K562 (cell line): ENCODE data around the gene PDIA2. TPM values are rescaled to one million over a fixed set of nuclear protein-coding genes. Genes with fewer than 3 reads are reported as not detected.

ENCODE experiments used
- ATAC-seq: fragments of 200-7000 bp; cut with Tn5 transposase; 3 replicates; pipeline ENCODE4 v1.9.1; 2020; ENCODE audit warnings: moderate library complexity
- BruUV-seq: library from RNA; stranded (reverse); fragments of 400-500 nt; replicated peaks from 2 replicates; lab custom pipeline; 2021; lab: Mats Ljungman, UMichigan
- CTCF ChIA-PET: fragments of 300-600 bp; formaldehyde crosslinking; extraction: SDS; loops from one replicate; lab custom pipeline; 2021; ENCODE audit warnings: low intra/inter-chr PET ratio; lab: Yijun Ruan, JAX
- POLR2A ChIA-PET: fragments of 300-600, 350-650 bp; sonication (Branson Sonifier 250); formaldehyde crosslinking; extraction: SDS; loops from one replicate; lab custom pipeline; 2021; ENCODE audit warnings: antibody characterized with exemption, inconsistent platforms; lab: Yijun Ruan, JAX
- DNase-seq, 4 experiments: peaks; one replicate each; pipeline versions ENCODE4 v3.0.0 to v3.0.0-alpha.2; 2011 to 2018; ENCODE audit warnings: low spot score in 3 of 4, mixed read lengths in 3 of 4; ENCODE audit errors: extremely low read depth in 1 of 4
- FAIRE-seq: peaks from 2 replicates; lab custom pipeline; 2011; peaks lifted over from hg19 to GRCh38; lab: Jason Lieb, UNC
- H2AFZ ChIP-seq: 2 replicates; pipeline ENCODE4 v1.6.0; 2011; ENCODE audit warnings: low read depth, low read length, control low read depth, inconsistent platforms
- H3K27ac ChIP-seq: fragments of 200-600 bp; 3 replicates; pipeline ENCODE4 v1.8.0; 2011; ENCODE audit warnings: low read depth, mild to moderate bottlenecking, control low read depth, inconsistent platforms, low read length, moderate library complexity, mixed read lengths; ENCODE audit errors: extremely low read depth
- H3K27me3 ChIP-seq, 2 experiments: fragments of 300-600 bp in 1 of 2; 2 replicates in 1 of 2; 3 replicates in 1 of 2; pipeline versions ENCODE4 v1.6.0 to v1.8.0; 2011; ENCODE audit warnings: inconsistent platforms in 2 of 2, low read length in 2 of 2, mild to moderate bottlenecking in 1 of 2, mixed read lengths in 1 of 2, moderate library complexity in 1 of 2; ENCODE audit not compliant: control insufficient read depth in 2 of 2, insufficient read depth in 2 of 2
- H3K36me3 ChIP-seq: fragments of 300-600 bp; 3 replicates; pipeline ENCODE4 v1.8.0; 2011; ENCODE audit warnings: mild to moderate bottlenecking, low read length, inconsistent platforms; ENCODE audit not compliant: control insufficient read depth, insufficient read depth
- H3K4me1 ChIP-seq, 2 experiments: fragments of 200-600 bp in 1 of 2; replicated peaks in 1 of 2; 2 replicates in 1 of 2; 3 replicates in 1 of 2; pipeline versions ENCODE4 v1.5.1 to v1.8.0; 2011; ENCODE audit warnings: inconsistent platforms in 2 of 2, low read length in 2 of 2, mild to moderate bottlenecking in 1 of 2, mixed read lengths in 1 of 2, moderate library complexity in 1 of 2; ENCODE audit not compliant: control insufficient read depth in 2 of 2, insufficient read depth in 2 of 2
- H3K4me2 ChIP-seq: 2 replicates; pipeline ENCODE4 v1.6.1; 2011; ENCODE audit warnings: low read length, control low read depth, inconsistent platforms, mixed read lengths; ENCODE audit not compliant: insufficient read depth
- H3K4me3 ChIP-seq: fragments of 200-600 bp; sonication (generic), shearing (Covaris generic); 2 replicates; pipeline ENCODE4 v1.5.1; 2016; ENCODE audit warnings: control low read depth, inconsistent platforms
- H3K79me2 ChIP-seq: fragments of 200-600 bp; 3 replicates; pipeline ENCODE4 v1.8.0; 2011; ENCODE audit warnings: low read length, inconsistent platforms; ENCODE audit not compliant: control insufficient read depth, insufficient read depth
- H3K9ac ChIP-seq, 2 experiments: 2 replicates each; pipeline versions ENCODE4 v1.6.0 to v1.6.1; 2011; ENCODE audit warnings: low read depth in 2 of 2, low read length in 2 of 2, control low read depth in 1 of 2, inconsistent platforms in 1 of 2, mild to moderate bottlenecking in 1 of 2, mixed read lengths in 1 of 2; ENCODE audit not compliant: insufficient read depth in 1 of 2
- H3K9me1 ChIP-seq: one replicate; pipeline ENCODE4 v1.6.0; 2011; ENCODE audit warnings: inconsistent platforms, mild to moderate bottlenecking, low read length, moderate library complexity; ENCODE audit not compliant: control insufficient read depth, insufficient read depth
- H3K9me3 ChIP-seq: replicated peaks from 2 replicates; pipeline ENCODE4 v1.5.1; 2011; ENCODE audit warnings: low read depth, low read length, inconsistent platforms; ENCODE audit not compliant: control insufficient read depth, insufficient read depth
- H4K20me1 ChIP-seq: replicated peaks from 2 replicates; pipeline ENCODE4 v1.6.1; 2011; ENCODE audit warnings: low read length, inconsistent platforms, mixed read lengths; ENCODE audit not compliant: control insufficient read depth, insufficient read depth
- ELK1 ChIP-seq: sonication (generic); formaldehyde crosslinking; IDR thresholded peaks from 2 replicates; pipeline ENCODE4 v1.8.1; 2022; ENCODE audit warnings: missing genetic modification reagents
- HLTF ChIP-seq: fragments of 450-650 bp; IDR thresholded peaks from 2 replicates; pipeline ENCODE4 v1.6.1; 2016
- L3MBTL2 ChIP-seq: fragments of 450-650 bp; IDR thresholded peaks from 2 replicates; pipeline ENCODE4 v1.6.1; 2016; ENCODE audit warnings: mild to moderate bottlenecking, moderate library complexity
- MXI1 ChIP-seq: IDR thresholded peaks from 2 replicates; pipeline ENCODE4 v1.6.1; 2011; ENCODE audit warnings: low read depth, mild to moderate bottlenecking, improper control_type of control experiment, low read length
- MYC ChIP-seq, 2 experiments: fragments of 250-450 bp in 1 of 2; sonication (Bioruptor Pico) in 1 of 2; IDR thresholded peaks; 2 replicates each; pipeline versions ENCODE4 v1.5.1 to v1.6.1; 2012 to 2021; ENCODE audit warnings: low read depth in 2 of 2, borderline replicate concordance in 1 of 2, improper control_type of control experiment in 1 of 2, low read length in 1 of 2, mild to moderate bottlenecking in 1 of 2, moderate library complexity in 1 of 2
- NFATC3 ChIP-seq: fragments of 450-650 bp; IDR thresholded peaks from 2 replicates; pipeline ENCODE4 v1.6.1; 2017; ENCODE audit warnings: mild to moderate bottlenecking
- NFIX ChIP-seq: fragments of 250-450 bp; sonication (Bioruptor Pico); IDR thresholded peaks from 2 replicates; pipeline ENCODE4 v1.4.0; 2020; ENCODE audit warnings: low read depth, mild to moderate bottlenecking, moderate library complexity
- POLR2H ChIP-seq: IDR thresholded peaks from 2 replicates; pipeline ENCODE4 v1.6.1; 2016; ENCODE audit warnings: missing genetic modification characterization, low read depth, mild to moderate bottlenecking, control low read depth, missing compliant biosample characterization, moderate library complexity
- SAP30 ChIP-seq: fragments of 200-600 bp; sonication (generic); IDR thresholded peaks from 2 replicates; pipeline ENCODE4 v1.6.1; 2012; ENCODE audit warnings: borderline replicate concordance, low read depth, mild to moderate bottlenecking, moderate library complexity, low read length, control low read depth, inconsistent platforms; ENCODE audit not compliant: insufficient read depth, poor library complexity, severe bottlenecking
- TBP ChIP-seq: optimal IDR thresholded peaks from 2 replicates; pipeline ENCODE3; 2011; ENCODE audit warnings: low read depth, low read length, improper control_type of control experiment
- TCF3 ChIP-seq: sonication (generic); formaldehyde crosslinking; IDR thresholded peaks from 2 replicates; pipeline ENCODE4 v1.4.0; 2020; ENCODE audit warnings: mild to moderate bottlenecking, missing genetic modification reagents
- ZFP91 ChIP-seq: sonication (generic); formaldehyde crosslinking; IDR thresholded peaks from 2 replicates; pipeline ENCODE4 v1.8.0; 2022; ENCODE audit warnings: mild to moderate bottlenecking, missing genetic modification reagents
- ZFX ChIP-seq: sonication (generic); formaldehyde crosslinking; IDR thresholded peaks from 2 replicates; pipeline ENCODE4 v1.8.0; 2022; ENCODE audit warnings: mild to moderate bottlenecking, missing genetic modification reagents, moderate library complexity
- ZNF277 ChIP-seq: fragments of 250-450 bp; sonication (Bioruptor Pico); IDR thresholded peaks from 2 replicates; pipeline ENCODE4 v1.8.0; 2022; ENCODE audit warnings: inconsistent platforms, mild to moderate bottlenecking, moderate library complexity, borderline replicate concordance
- ZNF280B ChIP-seq: fragments of 250-450 bp; sonication (Bioruptor Pico); IDR thresholded peaks from 2 replicates; pipeline ENCODE4 v1.5.1; 2021; ENCODE audit warnings: mild to moderate bottlenecking
- ZNF354B ChIP-seq: fragments of 250-450 bp; sonication (Bioruptor Pico); IDR thresholded peaks from 2 replicates; pipeline ENCODE4 v1.4.0; 2020
- ZNF77 ChIP-seq: fragments of 250-450 bp; sonication (Bioruptor Pico); IDR thresholded peaks from 2 replicates; pipeline ENCODE4 v1.5.0; 2020
- ZNF780A ChIP-seq: fragments of 250-450 bp; sonication (Bioruptor Pico); IDR thresholded peaks from 2 replicates; pipeline ENCODE4 v1.5.0; 2021; ENCODE audit warnings: mild to moderate bottlenecking
- WGBS: fragments of 100-300 bp; shearing (Covaris generic); methylation state at CpG from one replicate; pipeline ENCODE4 v1.1.6; 2016; ENCODE audit warnings: low coverage, mixed read lengths; ENCODE audit not compliant: insufficient coverage; ENCODE audit errors: missing lambda C conversion rate; 5-methylcytosine and 5-hydroxymethylcytosine counted together
- in situ Hi-C: fragments of 300-500 bp; cut with MboI; formaldehyde crosslinking; loops from 4 replicates; pipeline ENCODE4 v1.15.0; 2018; ENCODE audit warnings: inconsistent platforms, mixed read lengths
- intact Hi-C: fragments of 100-400 bp; cut with micrococcal nuclease; formaldehyde crosslinking; loops from 2 replicates; pipeline ENCODE4 v1.14.2; 2022
- polyA plus RNA-seq, 8 experiments: library from polyadenylated mRNA; depleted of rRNA in 4 of 8; stranded (reverse) in 5 of 8; unstranded in 3 of 8; fragments of >200 nt; fragmentation: Nextera tagmentation in 2 of 8; fragmentation: Illumina TruSeq in 1 of 8; extraction: Ambion mirVana in 2 of 8; extraction: Trizol in 1 of 8; gene quantifications; 2 replicates each; pipeline versions ENCODE4 v1.2.1 to v1.2.3, GENCODE V29; 2011 to 2014; ENCODE audit warnings: inconsistent platforms in 1 of 8, missing spikeins in 1 of 8
- total RNA-seq, 7 experiments: library from RNA; depleted of rRNA in 6 of 7; stranded (reverse); fragments of >200 nt in 6 of 7; fragmentation: Illumina TruSeq in 2 of 7; extraction: Trizol in 2 of 7; gene quantifications; 2 replicates each; pipeline versions ENCODE4 v1.2.1 to v1.2.3, GENCODE V29; 2011 to 2021; ENCODE audit warnings: low replicate concordance in 1 of 7

The PDIA2 gene
- total and polyA plus RNA-seq, 9 of the 15 experiments (the other 6 are each of a cell fraction or from before 2014, with no cell fraction given): 0.13 to 0.92 (median 0.23) TPM; not detected in 4

- Histone ChIP-seq H3K9me1 (no peaks in the 10 kb centered on the region), H3K27ac (no peak overlapping the region), H3K9ac (peak overlapping the region in 1 of 2 experiments; percentile 41; a peak in 1 of 4 replicates), H2AFZ (no peak overlapping the region), H3K4me1 (peaks cover 0 to 31% of the 10 kb centered on the region in 2 experiments; a peak in 3 of 5 replicates), H3K36me3 (peaks cover 70% of the 10 kb centered on the region; the same call in 2 of the 3 replicates), H3K27me3 (no peaks in the 10 kb centered on the region), H4K20me1 (peaks cover 13% of the 10 kb centered on the region; the same call in 1 of the 2 replicates), H3K9me3 (no peaks in the 10 kb centered on the region), H3K4me3 (no peak overlapping the region), H3K4me2 (no peak overlapping the region), H3K79me2 (peaks cover 76% of the 10 kb centered on the region)
- WGBS: 78% methylated on average over 14 of the region's 14 CpGs
- no peak for ATAC-seq
- BruUV-seq: no TSS peak
- in situ Hi-C loops: no loop called here
- FAIRE-seq: no peak
- intact Hi-C loops: no loop called here
- ChIA-PET POLR2A (no interaction called here), CTCF (no interaction called here)
- no peak for DNase-seq
- no peak for TF ChIP-seq ZFP91 (CRISPR knock-in tag)
- no peak for TF ChIP-seq ZFX (CRISPR knock-in tag)
- TF ChIP-seq ZNF354B: no peak
- TF ChIP-seq ZNF277: no peak
- no peak for TF ChIP-seq NFATC3
- TF ChIP-seq MXI1: no peak
- TF ChIP-seq NFIX (CRISPR knock-in tag): no peak
- no peak for TF ChIP-seq POLR2H
- no peak for TF ChIP-seq SAP30
- TF ChIP-seq L3MBTL2: no peak
- no peak for TF ChIP-seq ELK1 (CRISPR knock-in tag)
- no peak for TF ChIP-seq HLTF
- no peak for TF ChIP-seq MYC (IDR thresholded peaks at IDR 0.05; ENCODE audit: low read depth, low read length)
- no peak for TF ChIP-seq MYC (CRISPR knock-in tag; IDR thresholded peaks at IDR 0.05; ENCODE audit: borderline replicate concordance, low read depth)
- no peak for TF ChIP-seq ZNF280B
- TF ChIP-seq ZNF77 (CRISPR knock-in tag): no peak
- no peak for TF ChIP-seq TCF3 (CRISPR knock-in tag)
- no peak for TF ChIP-seq ZNF780A (CRISPR knock-in tag)
- TF ChIP-seq TBP: no peak
Measured at GRCh38 chr16:314795-315299, 31.9 kb downstream of the PDIA2 start.
